Parathyroid adenoma (tissue), 2 donors: Measurements from ENCODE around the gene ZNF556.

ENCODE experiments used
- H2AFZ ChIP-seq: fragments of 300-600 bp; sonication (generic); one replicate; pipeline ENCODE4 v1.7.0; 2017; ENCODE audit warnings: antibody characterized with exemption, mild to moderate bottlenecking
- H3K27ac ChIP-seq: fragments of 300-600 bp; sonication (generic); one replicate; pipeline ENCODE4 v1.7.0; 2017
- H3K27me3 ChIP-seq: fragments of 300-600 bp; sonication (generic); one replicate; pipeline ENCODE4 v1.7.0; 2017; ENCODE audit warnings: low read length; ENCODE audit not compliant: control insufficient read depth, insufficient read depth
- H3K36me3 ChIP-seq: fragments of 300-600 bp; sonication (generic); one replicate; pipeline ENCODE4 v1.7.0; 2017; ENCODE audit warnings: low read length; ENCODE audit not compliant: control insufficient read depth, insufficient read depth
- H3K4me1 ChIP-seq: fragments of 300-600 bp; sonication (generic); one replicate; pipeline ENCODE4 v1.7.0; 2017; ENCODE audit warnings: control low read depth
- H3K4me2 ChIP-seq: fragments of 300-600 bp; sonication (generic); one replicate; pipeline ENCODE4 v1.7.0; 2017; ENCODE audit warnings: low read length
- H3K4me3 ChIP-seq: fragments of 300-600 bp; sonication (generic); one replicate; pipeline ENCODE4 v1.7.0; 2017; ENCODE audit warnings: low read depth, low read length
- H3K79me2 ChIP-seq: fragments of 300-600 bp; sonication (generic); one replicate; pipeline ENCODE4 v1.7.0; 2017; ENCODE audit warnings: control low read depth
- H3K9ac ChIP-seq: fragments of 300-600 bp; sonication (generic); one replicate; pipeline ENCODE4 v1.7.0; 2017; ENCODE audit warnings: mild to moderate bottlenecking
- H3K9me3 ChIP-seq: fragments of 300-600 bp; sonication (generic); one replicate; pipeline ENCODE4 v1.7.0; 2017; ENCODE audit warnings: low read length; ENCODE audit not compliant: control insufficient read depth
- CTCF ChIP-seq: fragments of 300-600 bp; sonication (generic); IDR thresholded peaks from one replicate; pipeline ENCODE4 v1.7.0; 2017; ENCODE audit warnings: antibody characterized with exemption, mild to moderate bottlenecking
- donor health status: primary hyperparathyroidism.

The ZNF556 gene

GRCh38 chr19:2917275-2918184 is 50.4 kb downstream of the ZNF556 start:
- Histone ChIP-seq H3K4me3 (no peak overlapping the region), H3K9ac (no peak overlapping the region), H3K9me3 (peaks cover 6% of the 10 kb centered on the region), H3K79me2 (peaks cover 2% of the 10 kb centered on the region), H3K4me1 (no peaks in the 10 kb centered on the region), H2AFZ (no peak overlapping the region), H3K36me3 (peaks cover 8% of the 10 kb centered on the region), H3K27ac (no peak overlapping the region), H3K4me2 (no peak overlapping the region), H3K27me3 (no peaks in the 10 kb centered on the region)
- TF ChIP-seq CTCF = no peak

- Histone ChIP-seq H3K9me3 (peaks cover 2% of the 10 kb centered on the region), H3K79me2 (no peaks in the 10 kb centered on the region), H3K4me1 (peaks cover 9% of the 10 kb centered on the region), H3K4me3 (peak overlapping the region; percentile 15), H3K9ac (no peak overlapping the region), H3K4me2 (peak overlapping the region; percentile 22), H3K36me3 (no peaks in the 10 kb centered on the region), H2AFZ (peak overlapping the region; percentile 58), H3K27me3 (no peaks in the 10 kb centered on the region), H3K27ac (peak overlapping the region; percentile 93)
- TF ChIP-seq CTCF = peak; percentile 47
Observed at GRCh38 chr19:2922987-2923386, 55.9 kb downstream of the ZNF556 start.

DNA sequence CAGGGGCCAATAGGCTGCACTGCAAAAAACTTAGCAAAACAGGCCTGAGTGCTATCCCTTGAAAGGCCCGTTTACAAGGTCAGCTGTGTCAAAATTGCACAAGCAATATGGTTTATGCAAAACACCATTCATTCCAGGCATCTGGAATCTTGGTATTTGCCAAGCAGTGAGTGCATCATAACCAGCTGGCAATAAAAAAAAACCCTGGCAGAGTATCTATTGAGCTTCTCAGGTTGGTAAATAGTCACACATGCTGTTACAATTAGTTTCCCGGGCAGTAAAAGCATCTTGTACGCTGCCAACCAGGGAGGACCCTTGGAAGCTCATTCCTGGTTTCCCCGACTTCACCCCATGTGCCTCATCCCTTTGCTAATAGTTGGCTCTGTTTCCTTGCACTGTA is 56.4 kb downstream of the ZNF556 start:
- peaks cover 9% of the 10 kb centered on the region for H3K4me1 ChIP-seq
- H3K4me2 ChIP-seq = peak overlapping the region; percentile 22
- no peaks in the 10 kb centered on the region for H3K9me3 ChIP-seq
- H3K27ac ChIP-seq = peak overlapping the region; percentile 93
- no peaks in the 10 kb centered on the region for H3K79me2 ChIP-seq
- H2AFZ ChIP-seq = peak overlapping the region; percentile 58
- no peaks in the 10 kb centered on the region for H3K36me3 ChIP-seq
- H3K4me3 ChIP-seq = peak overlapping the region; percentile 15
- TF ChIP-seq CTCF = no peak
- no peak overlapping the region for H3K9ac ChIP-seq
- H3K27me3 ChIP-seq = no peaks in the 10 kb centered on the region

DNA sequence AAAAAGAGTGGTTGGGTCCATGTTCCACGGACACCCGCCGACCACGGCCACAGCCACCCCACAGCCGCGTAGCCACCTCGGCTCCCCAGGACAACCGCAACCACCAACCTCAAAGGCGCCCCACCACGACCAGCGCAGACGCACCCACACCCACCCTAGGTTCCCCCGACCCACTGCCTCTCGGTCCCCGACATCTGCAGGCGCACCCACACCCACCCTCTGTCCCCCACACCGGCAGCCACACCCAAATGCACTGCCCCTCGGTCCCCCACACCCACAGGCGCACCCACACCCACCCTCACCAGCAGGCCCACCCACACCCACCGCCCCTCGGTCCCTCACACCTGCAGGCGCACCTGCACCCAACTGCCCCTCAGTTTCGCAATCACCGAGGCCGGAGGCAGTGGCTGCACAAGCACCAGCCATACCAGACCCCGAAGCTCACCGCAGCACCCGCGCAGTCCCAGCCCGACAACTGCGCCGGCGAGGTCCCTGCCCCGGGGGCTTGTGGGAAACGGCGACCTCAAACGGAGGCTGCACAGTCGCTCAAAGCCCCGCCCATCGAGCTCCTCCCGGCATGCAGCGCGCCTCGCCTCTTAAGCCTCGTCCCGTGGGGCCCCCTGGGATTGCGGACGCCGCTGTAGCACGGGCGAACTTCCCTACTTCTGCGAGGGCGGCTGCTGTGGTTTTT is 59.4 kb downstream of the ZNF556 start:
- no peak for TF ChIP-seq CTCF
- Histone ChIP-seq H3K27me3 (no peaks in the 10 kb centered on the region), H2AFZ (no peak overlapping the region), H3K4me1 (peaks cover 9% of the 10 kb centered on the region), H3K9ac (no peak overlapping the region), H3K9me3 (no peaks in the 10 kb centered on the region), H3K79me2 (no peaks in the 10 kb centered on the region), H3K4me3 (no peak overlapping the region), H3K27ac (no peak overlapping the region), H3K4me2 (no peak overlapping the region), H3K36me3 (no peaks in the 10 kb centered on the region)
